SK-N-SH treated with all-trans-retinoic acid at 6 μM for 48 hours (cell line): ENCODE measurements around the gene ERBIN.

Source experiments
- ARNTL ChIP-seq: fragments of 450-650 bp; formaldehyde crosslinking; IDR thresholded peaks from 2 replicates; pipeline ENCODE4 v1.5.0; 2020; ENCODE audit warnings: low read depth, mild to moderate bottlenecking, moderate library complexity, borderline replicate concordance
- CREB5 ChIP-seq: fragments of 250-450 bp; sonication (Bioruptor Pico); IDR thresholded peaks from 2 replicates; pipeline ENCODE4 v1.5.1; 2020; ENCODE audit warnings: low read depth, mild to moderate bottlenecking, moderate library complexity
- TCF4 ChIP-seq: fragments of 250-450 bp; sonication (Bioruptor Pico); IDR thresholded peaks from 2 replicates; pipeline ENCODE4 v1.8.0; 2021; ENCODE audit warnings: mild to moderate bottlenecking, moderate library complexity, borderline replicate concordance

GRCh38 chr5:66039296-66039695 is 112.9 kb downstream of the ERBIN start:
- no peak for TF ChIP-seq ARNTL (CRISPR knock-in tag)
- TF ChIP-seq TCF4 (CRISPR knock-in tag), result no peak
- TF ChIP-seq CREB5 (CRISPR knock-in tag), result no peak
